HepG2 (cell line): Measurements from ENCODE around the gene CD80. TPM values are rescaled to one million over a fixed set of nuclear protein-coding genes. Genes with fewer than 3 reads are reported as not detected.

Source experiments
- ATAC-seq: fragments of 200-7000 bp; cut with Tn5 transposase; 3 replicates; pipeline ENCODE4 v1.9.1; 2020; ENCODE audit warnings: mild to moderate bottlenecking, moderate library complexity
- BruUV-seq: library from RNA; stranded (reverse); fragments of 400-500 nt; replicated peaks from 2 replicates; lab custom pipeline; 2021; lab: Mats Ljungman, UMichigan
- CTCF ChIA-PET: fragments of 300-600 bp; formaldehyde crosslinking; extraction: SDS; loops from one replicate; lab custom pipeline; 2021; ENCODE audit warnings: low total read pairs, inconsistent platforms, low intra/inter-chr PET ratio; lab: Yijun Ruan, JAX
- POLR2A ChIA-PET: fragments of 350-600 bp; sonication (Branson Sonifier 250); formaldehyde crosslinking; loops from one replicate; lab custom pipeline; 2020; ENCODE audit warnings: antibody characterized with exemption, inconsistent platforms; lab: Yijun Ruan, JAX
- DNase-seq: peaks from one replicate; pipeline ENCODE4 v3.0.0-alpha.2; 2015; ENCODE audit warnings: low spot score
- FAIRE-seq: peaks from 3 replicates; lab custom pipeline; 2011; peaks lifted over from hg19 to GRCh38; lab: Jason Lieb, UNC
- H2AFZ ChIP-seq: one replicate; pipeline ENCODE4 v1.6.1; 2011; ENCODE audit warnings: low read length, inconsistent platforms
- H3K27ac ChIP-seq: fragments of 300-600 bp; 3 replicates; pipeline ENCODE4 v1.8.0; 2011; ENCODE audit warnings: mixed run types, mild to moderate bottlenecking, mixed read lengths, low read length, inconsistent platforms; ENCODE audit not compliant: insufficient read depth; ENCODE audit errors: extremely low read length
- H3K27me3 ChIP-seq, 2 experiments: fragments of 200-600 bp in 1 of 2; 2 replicates in 1 of 2; 3 replicates in 1 of 2; pipeline versions ENCODE4 v1.6.0 to v1.8.0; 2011; ENCODE audit warnings: low read length in 2 of 2, mild to moderate bottlenecking in 2 of 2, moderate library complexity in 2 of 2, inconsistent platforms in 1 of 2; ENCODE audit not compliant: insufficient read depth in 2 of 2, control insufficient read depth in 1 of 2
- H3K36me3 ChIP-seq, 2 experiments: fragments of 200-600 bp in 1 of 2; replicated peaks in 1 of 2; 2 replicates in 1 of 2; 3 replicates in 1 of 2; pipeline versions ENCODE4 v1.5.1 to v1.8.0; 2011; ENCODE audit warnings: low read length in 2 of 2, inconsistent platforms in 1 of 2; ENCODE audit not compliant: insufficient read depth in 2 of 2, control insufficient read depth in 1 of 2
- H3K4me1 ChIP-seq: 2 replicates; pipeline ENCODE4 v1.5.1; 2012; ENCODE audit warnings: low read length, inconsistent platforms; ENCODE audit not compliant: insufficient read depth
- H3K4me2 ChIP-seq: 2 replicates; pipeline ENCODE4 v1.6.0; 2011; ENCODE audit warnings: low read depth, low read length, inconsistent platforms
- H3K4me3 ChIP-seq, 3 experiments: fragments of 200-600 bp in 1 of 3; sonication (generic), shearing (Covaris generic) in 1 of 3; replicated peaks in 1 of 3; 2 replicates each; pipeline ENCODE4 v1.5.1; 2011 to 2016; ENCODE audit warnings: low read length in 3 of 3, inconsistent platforms in 2 of 3, low read depth in 2 of 3, mild to moderate bottlenecking in 2 of 3, control low read depth in 1 of 3, mixed read lengths in 1 of 3; ENCODE audit not compliant: insufficient read depth in 1 of 3
- H3K79me2 ChIP-seq: one replicate; pipeline ENCODE4 v1.6.1; 2011; ENCODE audit warnings: low read length, inconsistent platforms; ENCODE audit not compliant: insufficient read depth
- H3K9ac ChIP-seq: 2 replicates; pipeline ENCODE4 v1.6.0; 2011; ENCODE audit warnings: mild to moderate bottlenecking, low read depth, low read length, inconsistent platforms; ENCODE audit not compliant: insufficient read depth
- H3K9me3 ChIP-seq: 2 replicates; pipeline ENCODE4 v1.5.1; 2012; ENCODE audit warnings: mild to moderate bottlenecking, low read length
- H4K20me1 ChIP-seq: 2 replicates; pipeline ENCODE4 v1.6.0; 2011; ENCODE audit warnings: inconsistent platforms, mild to moderate bottlenecking, low read length, moderate library complexity; ENCODE audit not compliant: insufficient read depth
- IKZF4 ChIP-seq: sonication (generic); formaldehyde crosslinking; IDR thresholded peaks from 2 replicates; pipeline ENCODE4 v1.5.1; 2020; ENCODE audit warnings: borderline replicate concordance, mild to moderate bottlenecking, low read depth, missing genetic modification reagents; ENCODE audit errors: not compliant biosample characterization
- POLR2AphosphoS2 ChIP-seq: IDR thresholded peaks from 2 replicates; pipeline ENCODE4 v1.6.1; 2011; ENCODE audit warnings: low read depth, low read length, improper control_type of control experiment
- SRF ChIP-seq: IDR thresholded peaks from 2 replicates; pipeline ENCODE4 v1.6.1; 2011; ENCODE audit warnings: mild to moderate bottlenecking, low read depth, low read length, moderate library complexity
- ZNF207 ChIP-seq: fragments of 450-650 bp; IDR thresholded peaks from 2 replicates; pipeline ENCODE4 v1.6.1; 2016; ENCODE audit warnings: antibody characterized with exemption, borderline replicate concordance
- ZNF282 ChIP-seq: fragments of 450-650 bp; IDR thresholded peaks from 2 replicates; pipeline ENCODE4 v1.6.1; 2018; ENCODE audit not compliant: partially characterized antibody
- WGBS: methylation state at CpG from one replicate; pipeline ENCODE4 v1.1.6; 2017; ENCODE audit warnings: low lambda C conversion rate; 5-methylcytosine and 5-hydroxymethylcytosine counted together
- in situ Hi-C: cut with HindIII; loops from 2 replicates; pipeline ENCODE4 v1.10.0; 2017; ENCODE audit warnings: low pct_unique_long_range_greater_than_20kb; ENCODE audit not compliant: extremely low pct_ligation_motif_present
- intact Hi-C: fragments of 100-400 bp; cut with micrococcal nuclease; formaldehyde crosslinking; loops from one replicate; pipeline ENCODE4 v1.10.0; 2022; ENCODE audit not compliant: unreplicated experiment
- polyA plus RNA-seq, 8 experiments: library from polyadenylated mRNA; depleted of rRNA in 3 of 8; stranded (reverse) in 7 of 8; unstranded in 1 of 8; fragments of >200 nt; fragmentation: Illumina TruSeq in 4 of 8; extraction: Trizol in 4 of 8; gene quantifications; 2 replicates each; pipeline versions ENCODE4 v1.2.1 to v1.2.3, GENCODE V29; 2011 to 2016; ENCODE audit warnings: low read depth in 4 of 8, missing spikeins in 1 of 8, mixed read lengths in 1 of 8; ENCODE audit not compliant: insufficient read depth in 1 of 8
- total RNA-seq, 5 experiments: library from RNA; depleted of rRNA; stranded (reverse); fragments of >200 nt; fragmentation: Illumina TruSeq; extraction: Trizol; gene quantifications; 2 replicates each; pipeline ENCODE4 v1.2.3, GENCODE V29; 2016; ENCODE audit warnings: low read depth in 1 of 5
- TF ChIP-seq, protein P1 (sequence below): sonication (generic); formaldehyde crosslinking; IDR thresholded peaks from 2 replicates; pipeline ENCODE4 v1.4.0; 2020; ENCODE audit warnings: mild to moderate bottlenecking, missing genetic modification reagents
- TF ChIP-seq, protein P2 (sequence below), 2 experiments: sonication (generic) in 1 of 2; formaldehyde crosslinking in 1 of 2; IDR thresholded peaks; 2 replicates each; pipeline versions ENCODE4 v1.5.1 to v1.6.1; 2011 to 2020; ENCODE audit warnings: borderline replicate concordance in 1 of 2, low read depth in 1 of 2, low read length in 1 of 2, mild to moderate bottlenecking in 1 of 2, missing genetic modification reagents in 1 of 2, moderate library complexity in 1 of 2

Gene CD80
- total and polyA plus RNA-seq, 2 of the 13 experiments (the other 11 are each of a cell fraction or from before 2014, with no cell fraction given) = not detected

- Histone ChIP-seq H2AFZ (no peak within 1 kb of the TSS), H3K4me1 (peaks cover 21% of the 10 kb centered on the region; the same call in 1 of the 2 replicates), H3K79me2 (no peaks in the 10 kb centered on the region), H4K20me1 (no peaks in the 10 kb centered on the region), H3K27ac (no peak within 1 kb of the TSS), H3K36me3 (no peaks in the 10 kb centered on the region), H3K4me2 (peak within 1 kb of the TSS; percentile 40; the same call in 1 of the 2 replicates), H3K4me3 (peak within 1 kb of the TSS in 1 of 3 experiments; percentile 13; a peak in 1 of 6 replicates), H3K27me3 (no peaks in the 10 kb centered on the region; a peak in 1 of 5 replicates)
- peak; percentile 48 for ATAC-seq
- no peak for FAIRE-seq
- POLR2A ChIA-PET = no interaction called here
- in situ Hi-C loops = no loop called here
- WGBS = 10% methylated on average over 7 of the region's 7 CpGs
- no TSS peak for BruUV-seq
- TF ChIP-seq, protein P1, sequence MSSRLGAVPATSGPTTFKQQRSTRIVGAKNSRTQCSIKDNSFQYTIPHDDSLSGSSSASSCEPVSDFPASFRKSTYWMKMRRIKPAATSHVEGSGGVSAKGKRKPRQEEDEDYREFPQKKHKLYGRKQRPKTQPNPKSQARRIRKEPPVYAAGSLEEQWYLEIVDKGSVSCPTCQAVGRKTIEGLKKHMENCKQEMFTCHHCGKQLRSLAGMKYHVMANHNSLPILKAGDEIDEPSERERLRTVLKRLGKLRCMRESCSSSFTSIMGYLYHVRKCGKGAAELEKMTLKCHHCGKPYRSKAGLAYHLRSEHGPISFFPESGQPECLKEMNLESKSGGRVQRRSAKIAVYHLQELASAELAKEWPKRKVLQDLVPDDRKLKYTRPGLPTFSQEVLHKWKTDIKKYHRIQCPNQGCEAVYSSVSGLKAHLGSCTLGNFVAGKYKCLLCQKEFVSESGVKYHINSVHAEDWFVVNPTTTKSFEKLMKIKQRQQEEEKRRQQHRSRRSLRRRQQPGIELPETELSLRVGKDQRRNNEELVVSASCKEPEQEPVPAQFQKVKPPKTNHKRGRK (CRISPR knock-in tag) = no peak
- no peak for TF ChIP-seq ZNF282
- no peak for TF ChIP-seq POLR2AphosphoS2
- no peak for TF ChIP-seq IKZF4
- TF ChIP-seq, protein P2, sequence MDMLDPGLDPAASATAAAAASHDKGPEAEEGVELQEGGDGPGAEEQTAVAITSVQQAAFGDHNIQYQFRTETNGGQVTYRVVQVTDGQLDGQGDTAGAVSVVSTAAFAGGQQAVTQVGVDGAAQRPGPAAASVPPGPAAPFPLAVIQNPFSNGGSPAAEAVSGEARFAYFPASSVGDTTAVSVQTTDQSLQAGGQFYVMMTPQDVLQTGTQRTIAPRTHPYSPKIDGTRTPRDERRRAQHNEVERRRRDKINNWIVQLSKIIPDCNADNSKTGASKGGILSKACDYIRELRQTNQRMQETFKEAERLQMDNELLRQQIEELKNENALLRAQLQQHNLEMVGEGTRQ (IDR thresholded peaks at IDR 0.05; ENCODE audit: low read depth, low read length) = no peak
- TF ChIP-seq, protein P2 (CRISPR knock-in tag; IDR thresholded peaks at IDR 0.05; ENCODE audit: borderline replicate concordance) = no peak
- no peak for TF ChIP-seq ZNF207
- 0 out of 2 replicates have a peak, but pooled peaks have one; percentile 9 for TF ChIP-seq SRF
- TF ChIP-seq, all 625 proteins: peak for 1
- intact Hi-C loops = no loop called here
- Histone ChIP-seq H3K9me3 (no peaks in the 10 kb centered on the region), H3K9ac (no peak within 1 kb of the TSS)
- peak; percentile 33 for DNase-seq
- CTCF ChIA-PET = no interaction called here
These were observed 38.3 kb upstream of the CD80 start, which contains the start of gene PLA1A for GRCh38 chr3:119597548-119598288. Gene PLA1A (plus strand): TSS chr3:119597885. CDS start chr3:119597914, 29 bp downstream.
